Measurements from ENCODE around the gene NBL1.

DNA sequence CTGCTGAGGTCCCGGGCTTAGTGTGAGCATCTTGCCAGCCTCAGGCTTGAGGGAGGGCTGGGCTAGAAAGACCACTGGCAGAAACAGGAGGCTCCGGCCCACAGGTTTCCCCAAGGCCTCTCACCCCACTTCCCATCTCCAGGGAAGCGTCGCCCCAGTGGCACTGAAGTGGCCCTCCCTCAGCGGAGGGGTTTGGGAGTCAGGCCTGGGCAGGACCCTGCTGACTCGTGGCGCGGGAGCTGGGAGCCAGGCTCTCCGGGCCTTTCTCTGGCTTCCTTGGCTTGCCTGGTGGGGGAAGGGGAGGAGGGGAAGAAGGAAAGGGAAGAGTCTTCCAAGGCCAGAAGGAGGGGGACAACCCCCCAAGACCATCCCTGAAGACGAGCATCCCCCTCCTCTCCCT is 13.4 kb downstream of the NBL1 start:
- TF ChIP-seq YY1 (IDR thresholded peaks at IDR 0.05; ENCODE audit: insufficient read depth, insufficient read length) (no peak), SUZ12 (IDR thresholded peaks at IDR 0.05; ENCODE audit: extremely low read depth, insufficient read depth, insufficient read length) (no peak)

Measured in NT2/D1 (cell line).